Mesenchymal stem cell (in vitro differentiated cells and primary cell): ENCODE results near the gene ERP44.
A peak's percentile ranks its signal among the peaks of the same experiment; 100 is the strongest.

ENCODE experiments used
- DNase-seq: peaks from one replicate; pipeline ENCODE4 v3.0.0-alpha.2; 2013
- H2AFZ ChIP-seq: one replicate; pipeline ENCODE4 v1.6.1; 2013; ENCODE audit warnings: low read depth, mild to moderate bottlenecking, control low read depth, inconsistent platforms, low read length, moderate library complexity
- H2AK5ac ChIP-seq: 2 replicates; pipeline ENCODE4 v1.6.1; 2013; ENCODE audit warnings: low read length, moderate library complexity, mild to moderate bottlenecking, inconsistent platforms; ENCODE audit not compliant: severe bottlenecking
- H2BK120ac ChIP-seq: one replicate; pipeline ENCODE4 v1.6.1; 2013; ENCODE audit warnings: low read depth, mild to moderate bottlenecking, inconsistent platforms, low read length, moderate library complexity
- H2BK12ac ChIP-seq, 2 experiments: one replicate each; pipeline ENCODE4 v1.6.1; 2013; ENCODE audit warnings: inconsistent platforms in 2 of 2, low read length in 2 of 2, mild to moderate bottlenecking in 2 of 2, moderate library complexity in 2 of 2, control low read depth in 1 of 2
- H2BK15ac ChIP-seq: one replicate; pipeline ENCODE4 v1.6.1; 2013; ENCODE audit warnings: mild to moderate bottlenecking, low read depth, inconsistent platforms; ENCODE audit not compliant: poor library complexity, severe bottlenecking
- H2BK5ac ChIP-seq: 2 replicates; pipeline ENCODE4 v1.6.1; 2013; ENCODE audit warnings: low read depth, mild to moderate bottlenecking, low read length, control low read depth, inconsistent platforms; ENCODE audit not compliant: poor library complexity, severe bottlenecking
- H3K14ac ChIP-seq, 2 experiments: one replicate each; pipeline ENCODE4 v1.6.1; 2013; ENCODE audit warnings: inconsistent platforms in 2 of 2, low read length in 2 of 2, control low read depth in 1 of 2, mild to moderate bottlenecking in 1 of 2, moderate library complexity in 1 of 2
- H3K18ac ChIP-seq, 2 experiments: one replicate each; pipeline ENCODE4 v1.6.1; 2013; ENCODE audit warnings: inconsistent platforms in 2 of 2, low read length in 2 of 2, control low read depth in 1 of 2, low read depth in 1 of 2, mild to moderate bottlenecking in 1 of 2
- H3K23ac ChIP-seq, 2 experiments: one replicate each; pipeline ENCODE4 v1.6.1; 2013; ENCODE audit warnings: inconsistent platforms in 2 of 2, low read length in 2 of 2, mild to moderate bottlenecking in 2 of 2, moderate library complexity in 2 of 2, control low read depth in 1 of 2
- H3K27ac ChIP-seq: 2 replicates; pipeline ENCODE4 v1.5.1; 2013; ENCODE audit warnings: mild to moderate bottlenecking, moderate library complexity, low read length, control low read depth, inconsistent platforms; ENCODE audit not compliant: poor library complexity, severe bottlenecking
- H3K27me3 ChIP-seq, 2 experiments: 2 replicates each; pipeline versions ENCODE4 v1.6.1 to v1.7.0; 2013; ENCODE audit warnings: low read length in 2 of 2, mild to moderate bottlenecking in 2 of 2, moderate library complexity in 2 of 2, control low read depth in 1 of 2, inconsistent platforms in 1 of 2; ENCODE audit not compliant: control insufficient read depth in 1 of 2, insufficient read depth in 1 of 2
- H3K36me3 ChIP-seq, 2 experiments: 2 replicates each; pipeline versions ENCODE4 v1.6.1 to v1.7.0; 2013; ENCODE audit warnings: low read length in 2 of 2, control low read depth in 1 of 2, inconsistent platforms in 1 of 2, low read depth in 1 of 2, mild to moderate bottlenecking in 1 of 2; ENCODE audit not compliant: insufficient read depth in 2 of 2, control insufficient read depth in 1 of 2
- H3K4ac ChIP-seq, 2 experiments: one replicate each; pipeline ENCODE4 v1.6.1; 2013; ENCODE audit warnings: inconsistent platforms in 2 of 2, low read length in 2 of 2, mild to moderate bottlenecking in 2 of 2, moderate library complexity in 2 of 2, control low read depth in 1 of 2, low read depth in 1 of 2
- H3K4me1 ChIP-seq: 2 replicates; pipeline ENCODE4 v1.6.1; 2013; ENCODE audit warnings: low read depth, low read length, control low read depth; ENCODE audit not compliant: control insufficient read depth, insufficient read depth
- H3K4me2 ChIP-seq: 2 replicates; pipeline ENCODE4 v1.6.1; 2013; ENCODE audit warnings: low read length, mild to moderate bottlenecking, inconsistent platforms; ENCODE audit not compliant: poor library complexity, severe bottlenecking
- H3K4me3 ChIP-seq, 2 experiments: 2 replicates each; pipeline versions ENCODE4 v1.5.1 to v1.7.0; 2013; ENCODE audit warnings: low read length in 2 of 2, mild to moderate bottlenecking in 2 of 2, control low read depth in 1 of 2, low read depth in 1 of 2; ENCODE audit not compliant: insufficient read depth in 1 of 2
- H3K79me1 ChIP-seq: replicated peaks from 2 replicates; pipeline ENCODE4 v1.6.1; 2013; ENCODE audit warnings: mild to moderate bottlenecking, control low read depth, low read length, inconsistent platforms; ENCODE audit not compliant: poor library complexity, severe bottlenecking
- H3K9ac ChIP-seq: 2 replicates; pipeline ENCODE4 v1.7.0; 2013; ENCODE audit warnings: mild to moderate bottlenecking, low read length, moderate library complexity
- H3K9me3 ChIP-seq: 2 replicates; pipeline ENCODE4 v1.7.0; 2013; ENCODE audit warnings: mild to moderate bottlenecking, low read length; ENCODE audit not compliant: control insufficient read depth
- H4K8ac ChIP-seq: one replicate; pipeline ENCODE4 v1.6.1; 2013; ENCODE audit warnings: inconsistent platforms, mild to moderate bottlenecking, low read length, moderate library complexity
- H4K91ac ChIP-seq: one replicate; pipeline ENCODE4 v1.6.1; 2013; ENCODE audit warnings: mild to moderate bottlenecking, low read length, inconsistent platforms
- WGBS: methylation state at CpG from one replicate; pipeline ENCODE4 v1.1.7; 2013; ENCODE audit warnings: mixed read lengths; 5-methylcytosine and 5-hydroxymethylcytosine counted together

Gene ERP44

DNA sequence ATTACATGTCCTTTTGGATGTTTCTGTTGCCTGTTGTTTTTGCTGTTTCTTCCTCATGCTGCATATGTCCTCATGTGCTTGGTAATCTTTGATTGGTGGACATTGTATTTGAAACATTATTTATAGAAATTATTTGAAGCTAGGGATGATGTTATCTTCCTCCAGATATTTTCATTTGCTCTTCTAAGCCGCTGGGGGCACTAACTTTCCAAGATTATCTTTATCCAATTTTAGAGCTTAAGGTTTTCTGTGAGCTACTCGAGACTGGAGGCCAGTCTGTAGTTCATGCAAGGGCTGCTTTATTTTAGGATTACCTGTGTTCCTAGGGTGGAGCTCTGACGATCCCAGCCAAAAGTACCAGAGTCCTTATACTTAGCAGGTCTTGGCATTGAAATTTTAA lies 151.4 kb downstream of the ERP44 start:
- no peak overlapping the region for H3K14ac ChIP-seq
- H3K4me3 ChIP-seq: no peak overlapping the region
- H4K8ac ChIP-seq: no peak overlapping the region
- H3K79me1 ChIP-seq: peaks cover 2% of the 10 kb centered on the region
- no peak overlapping the region for H3K18ac ChIP-seq
- H3K27me3 ChIP-seq: no peaks in the 10 kb centered on the region
- no peak overlapping the region for H3K9ac ChIP-seq
- peaks cover 0 to 13% of the 10 kb centered on the region in 2 experiments for H3K36me3 ChIP-seq
- no peak overlapping the region for H3K27ac ChIP-seq
- H3K4ac ChIP-seq: no peak overlapping the region
- H2AK5ac ChIP-seq: no peak overlapping the region
- no peak overlapping the region for H4K91ac ChIP-seq
- H3K9me3 ChIP-seq: no peaks in the 10 kb centered on the region
- WGBS: 85% methylated on average over 1 of the region's 3 CpGs
- no peak overlapping the region for H3K4me2 ChIP-seq
- H3K4me1 ChIP-seq: no peaks in the 10 kb centered on the region
- H3K23ac ChIP-seq: no peak overlapping the region
- H2BK120ac ChIP-seq: no peak overlapping the region
- DNase-seq: peak; percentile 23
- H2BK15ac ChIP-seq: no peak overlapping the region
- H2BK12ac ChIP-seq: no peak overlapping the region
- H2BK5ac ChIP-seq: no peak overlapping the region
- H2AFZ ChIP-seq: no peak overlapping the region

- H3K23ac ChIP-seq: no peak overlapping the region
- no peak overlapping the region for H2AFZ ChIP-seq
- H3K79me1 ChIP-seq: peaks cover 8% of the 10 kb centered on the region
- H3K4ac ChIP-seq: no peak overlapping the region
- no peak overlapping the region for H4K8ac ChIP-seq
- H3K9me3 ChIP-seq: peaks cover 16% of the 10 kb centered on the region
- no peak overlapping the region for H2AK5ac ChIP-seq
- WGBS: 100% methylated on average over 2 of the region's 4 CpGs
- no peak overlapping the region for H3K27ac ChIP-seq
- no peak overlapping the region for H2BK5ac ChIP-seq
- no peak overlapping the region for H2BK15ac ChIP-seq
- no peak overlapping the region for H4K91ac ChIP-seq
- DNase-seq: no peak
- H3K4me3 ChIP-seq: no peak overlapping the region
- H3K9ac ChIP-seq: no peak overlapping the region
- H3K36me3 ChIP-seq: peaks cover 0 to 21% of the 10 kb centered on the region in 2 experiments
- no peak overlapping the region for H3K4me2 ChIP-seq
- no peaks in the 10 kb centered on the region for H3K4me1 ChIP-seq
- H3K14ac ChIP-seq: no peak overlapping the region
- no peak overlapping the region for H3K18ac ChIP-seq
- no peak overlapping the region for H2BK120ac ChIP-seq
- no peaks in the 10 kb centered on the region for H3K27me3 ChIP-seq
- no peak overlapping the region for H2BK12ac ChIP-seq
Observed at GRCh38 chr9:99936947-99937587, 161.7 kb downstream of the ERP44 start.

GRCh38 chr9:99931155-99931840 lies 167.5 kb downstream of the ERP44 start:
- Histone ChIP-seq H3K27me3 (no peaks in the 10 kb centered on the region), H2BK120ac (no peak overlapping the region), H3K18ac (no peak overlapping the region), H3K79me1 (peaks cover 3% of the 10 kb centered on the region), H3K4me3 (no peak overlapping the region), H3K4me1 (no peaks in the 10 kb centered on the region), H2BK5ac (no peak overlapping the region), H3K4ac (no peak overlapping the region), H4K91ac (no peak overlapping the region), H4K8ac (no peak overlapping the region), H3K9me3 (peaks cover 9% of the 10 kb centered on the region), H3K9ac (peak overlapping the region; percentile 9), H2BK15ac (no peak overlapping the region), H3K27ac (no peak overlapping the region), H3K4me2 (no peak overlapping the region), H2BK12ac (no peak overlapping the region), H3K23ac (no peak overlapping the region), H3K14ac (no peak overlapping the region), H2AK5ac (no peak overlapping the region), H2AFZ (no peak overlapping the region), H3K36me3 (peaks cover 2 to 19% of the 10 kb centered on the region in 2 experiments)
- DNase-seq: no peak
- WGBS: 92% methylated on average over 5 of the region's 6 CpGs

DNA sequence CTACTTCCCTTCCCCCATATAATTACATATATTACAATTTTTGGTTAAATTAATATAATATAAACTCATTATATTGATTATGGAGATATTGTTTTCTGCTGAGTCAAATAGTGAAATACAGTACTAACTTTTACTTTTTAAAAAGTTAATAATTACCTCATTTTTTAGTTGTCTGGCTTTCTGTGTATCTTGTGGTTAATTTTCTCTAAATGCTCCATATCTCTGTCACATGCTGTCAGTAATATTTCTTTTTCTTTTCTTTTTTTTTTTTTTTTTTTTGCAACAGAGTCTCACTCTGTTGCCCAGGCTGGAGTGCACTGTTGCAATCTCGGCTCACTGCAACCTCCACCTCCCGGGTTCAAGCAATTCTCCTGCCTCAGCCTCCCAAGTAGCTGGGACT lies 169.1 kb downstream of the ERP44 start:
- H3K4me1 ChIP-seq: no peaks in the 10 kb centered on the region
- no peak overlapping the region for H2BK15ac ChIP-seq
- peaks cover 3% of the 10 kb centered on the region for H3K79me1 ChIP-seq
- H4K8ac ChIP-seq: no peak overlapping the region
- no peak overlapping the region for H3K18ac ChIP-seq
- no peak overlapping the region for H3K14ac ChIP-seq
- H3K9ac ChIP-seq: no peak overlapping the region
- H2AFZ ChIP-seq: no peak overlapping the region
- peaks cover 2 to 27% of the 10 kb centered on the region in 2 experiments for H3K36me3 ChIP-seq
- H3K9me3 ChIP-seq: peaks cover 25% of the 10 kb centered on the region
- no peak overlapping the region for H2BK12ac ChIP-seq
- no peak overlapping the region for H2BK5ac ChIP-seq
- DNase-seq: no peak
- no peak overlapping the region for H4K91ac ChIP-seq
- H3K27me3 ChIP-seq: no peaks in the 10 kb centered on the region
- no peak overlapping the region for H2AK5ac ChIP-seq
- H3K4ac ChIP-seq: no peak overlapping the region
- H3K27ac ChIP-seq: no peak overlapping the region
- no peak overlapping the region for H3K4me2 ChIP-seq
- H3K23ac ChIP-seq: no peak overlapping the region
- no peak overlapping the region for H2BK120ac ChIP-seq
- no CpG with 5 or more reads among the region's 2 CpGs for WGBS
- H3K4me3 ChIP-seq: no peak overlapping the region
